Peyer's patch (tissue), 4 donors: ENCODE measurements around the gene GMCL2.

Experiments used
- POLR2A ChIP-seq, 2 donors: fragments of 450-650 bp; IDR thresholded peaks; one replicate each; pipeline ENCODE4 v1.5.1; 2017; ENCODE audit warnings: antibody characterized with exemption in 2 of 2, mild to moderate bottlenecking in 2 of 2, moderate library complexity in 2 of 2
- TF ChIP-seq, protein P1 (sequence below), 6 experiments: fragments of 450-650 bp in 4 of 6; fragments of 200-600 bp in 2 of 6; sonication (generic) in 1 of 6; IDR thresholded peaks; one replicate each; pipeline ENCODE4 v1.5.1; 2017 to 2019; ENCODE audit warnings: antibody characterized with exemption in 6 of 6, mild to moderate bottlenecking in 3 of 6, moderate library complexity in 1 of 6

DNA sequence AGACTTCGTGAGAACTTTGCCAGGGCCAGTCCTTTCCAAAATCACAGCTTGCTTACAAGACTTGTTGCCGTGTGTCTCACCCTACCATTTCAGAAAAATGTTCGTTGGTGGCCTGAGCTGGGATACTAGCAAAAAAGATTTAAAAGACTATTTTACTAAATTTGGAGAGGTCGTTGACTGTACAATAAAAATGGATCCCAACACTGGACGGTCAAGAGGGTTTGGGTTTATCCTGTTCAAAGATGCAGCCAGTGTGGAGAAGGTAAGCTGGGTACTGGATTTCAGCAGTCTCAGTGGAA lies 18.5 kb upstream of the GMCL2 start:
- TF ChIP-seq, protein P1, sequence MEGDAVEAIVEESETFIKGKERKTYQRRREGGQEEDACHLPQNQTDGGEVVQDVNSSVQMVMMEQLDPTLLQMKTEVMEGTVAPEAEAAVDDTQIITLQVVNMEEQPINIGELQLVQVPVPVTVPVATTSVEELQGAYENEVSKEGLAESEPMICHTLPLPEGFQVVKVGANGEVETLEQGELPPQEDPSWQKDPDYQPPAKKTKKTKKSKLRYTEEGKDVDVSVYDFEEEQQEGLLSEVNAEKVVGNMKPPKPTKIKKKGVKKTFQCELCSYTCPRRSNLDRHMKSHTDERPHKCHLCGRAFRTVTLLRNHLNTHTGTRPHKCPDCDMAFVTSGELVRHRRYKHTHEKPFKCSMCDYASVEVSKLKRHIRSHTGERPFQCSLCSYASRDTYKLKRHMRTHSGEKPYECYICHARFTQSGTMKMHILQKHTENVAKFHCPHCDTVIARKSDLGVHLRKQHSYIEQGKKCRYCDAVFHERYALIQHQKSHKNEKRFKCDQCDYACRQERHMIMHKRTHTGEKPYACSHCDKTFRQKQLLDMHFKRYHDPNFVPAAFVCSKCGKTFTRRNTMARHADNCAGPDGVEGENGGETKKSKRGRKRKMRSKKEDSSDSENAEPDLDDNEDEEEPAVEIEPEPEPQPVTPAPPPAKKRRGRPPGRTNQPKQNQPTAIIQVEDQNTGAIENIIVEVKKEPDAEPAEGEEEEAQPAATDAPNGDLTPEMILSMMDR (IDR thresholded peaks at IDR 0.05): no peak
- TF ChIP-seq POLR2A (IDR thresholded peaks at IDR 0.05): no peak
